Stomach smooth muscle (tissue), 2 donors: ENCODE data around the gene DPM3.
A peak's percentile ranks its signal among the peaks of the same experiment; 100 is the strongest.

Experiments
- H3K27ac ChIP-seq: one replicate; pipeline ENCODE4 v1.7.0; 2013; ENCODE audit warnings: mild to moderate bottlenecking, low read length, inconsistent platforms
- H3K27me3 ChIP-seq, 2 donors: one replicate each; pipeline ENCODE4 v1.7.0; 2013; ENCODE audit warnings: low read length in 2 of 2; ENCODE audit not compliant: insufficient read depth in 2 of 2, control insufficient read depth in 1 of 2
- H3K36me3 ChIP-seq, 2 donors: one replicate each; pipeline ENCODE4 v1.7.0; 2013; ENCODE audit warnings: low read length in 2 of 2; ENCODE audit not compliant: control insufficient read depth in 2 of 2, insufficient read depth in 2 of 2
- H3K4me1 ChIP-seq: one replicate; pipeline ENCODE4 v1.7.0; 2013; ENCODE audit warnings: low read length; ENCODE audit not compliant: control insufficient read depth, insufficient read depth
- H3K4me3 ChIP-seq, 2 donors: one replicate each; pipeline ENCODE4 v1.7.0; 2013; ENCODE audit warnings: low read length in 2 of 2
- H3K9ac ChIP-seq, 2 donors: one replicate each; pipeline ENCODE4 v1.7.0; 2013; ENCODE audit warnings: low read length in 2 of 2, mild to moderate bottlenecking in 1 of 2
- H3K9me3 ChIP-seq, 2 donors: one replicate each; pipeline ENCODE4 v1.7.0; 2013; ENCODE audit warnings: low read length in 2 of 2; ENCODE audit not compliant: control insufficient read depth in 2 of 2
- donor health status: healthy.
- donor health status: Pancreatic carcinoma.

DPM3 gene

DNA sequence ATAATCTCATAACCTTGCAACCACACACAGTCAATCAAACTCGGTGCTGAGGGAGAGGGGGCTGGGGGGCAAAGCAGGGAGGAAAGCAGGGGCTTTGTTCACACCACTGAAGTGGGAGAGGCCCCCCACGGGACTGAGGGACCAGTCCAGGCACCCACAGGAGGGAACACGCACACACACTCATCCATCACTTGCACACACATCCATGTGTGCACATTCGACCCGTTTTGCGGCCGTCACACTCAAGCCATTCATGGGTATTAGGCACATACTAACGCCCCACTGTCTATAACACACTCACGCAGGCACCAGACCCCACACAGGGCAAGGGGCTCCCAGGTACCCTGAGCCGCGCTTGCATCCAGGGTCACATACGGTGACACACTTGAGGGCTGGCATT lies 47.7 kb downstream of the DPM3 start:
- Histone ChIP-seq H3K9ac (no peak overlapping the region), H3K4me3 (no peak overlapping the region), H3K27me3 (no peaks in the 10 kb centered on the region), H3K4me1 (peaks cover 23% of the 10 kb centered on the region), H3K27ac (peak overlapping the region; percentile 62), H3K36me3 (no peaks in the 10 kb centered on the region), H3K9me3 (no peaks in the 10 kb centered on the region)

DNA sequence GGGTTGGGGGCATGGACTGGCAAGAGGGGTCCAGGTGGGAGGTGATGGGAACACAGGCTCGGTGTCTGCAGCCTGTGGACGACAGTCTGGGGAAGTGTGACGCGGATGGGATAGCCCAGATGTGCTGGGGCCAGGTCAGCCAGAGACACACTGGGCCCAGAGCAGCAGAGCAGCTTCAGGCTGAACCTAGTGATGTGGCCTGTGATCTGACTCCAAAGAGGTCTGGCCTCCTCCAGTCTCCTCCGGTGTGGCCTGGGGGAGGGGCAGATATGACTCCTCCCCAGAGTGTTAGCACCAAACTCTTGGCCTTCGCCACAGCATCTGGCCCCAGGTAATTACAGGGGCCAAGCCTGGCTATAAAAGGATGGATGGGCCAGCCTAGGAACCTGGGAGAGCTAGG lies 48.2 kb downstream of the DPM3 start:
- Histone ChIP-seq H3K9ac (no peak overlapping the region), H3K36me3 (no peaks in the 10 kb centered on the region), H3K27ac (no peak overlapping the region), H3K4me3 (no peak overlapping the region), H3K4me1 (peaks cover 23% of the 10 kb centered on the region), H3K27me3 (no peaks in the 10 kb centered on the region), H3K9me3 (no peaks in the 10 kb centered on the region)

DNA sequence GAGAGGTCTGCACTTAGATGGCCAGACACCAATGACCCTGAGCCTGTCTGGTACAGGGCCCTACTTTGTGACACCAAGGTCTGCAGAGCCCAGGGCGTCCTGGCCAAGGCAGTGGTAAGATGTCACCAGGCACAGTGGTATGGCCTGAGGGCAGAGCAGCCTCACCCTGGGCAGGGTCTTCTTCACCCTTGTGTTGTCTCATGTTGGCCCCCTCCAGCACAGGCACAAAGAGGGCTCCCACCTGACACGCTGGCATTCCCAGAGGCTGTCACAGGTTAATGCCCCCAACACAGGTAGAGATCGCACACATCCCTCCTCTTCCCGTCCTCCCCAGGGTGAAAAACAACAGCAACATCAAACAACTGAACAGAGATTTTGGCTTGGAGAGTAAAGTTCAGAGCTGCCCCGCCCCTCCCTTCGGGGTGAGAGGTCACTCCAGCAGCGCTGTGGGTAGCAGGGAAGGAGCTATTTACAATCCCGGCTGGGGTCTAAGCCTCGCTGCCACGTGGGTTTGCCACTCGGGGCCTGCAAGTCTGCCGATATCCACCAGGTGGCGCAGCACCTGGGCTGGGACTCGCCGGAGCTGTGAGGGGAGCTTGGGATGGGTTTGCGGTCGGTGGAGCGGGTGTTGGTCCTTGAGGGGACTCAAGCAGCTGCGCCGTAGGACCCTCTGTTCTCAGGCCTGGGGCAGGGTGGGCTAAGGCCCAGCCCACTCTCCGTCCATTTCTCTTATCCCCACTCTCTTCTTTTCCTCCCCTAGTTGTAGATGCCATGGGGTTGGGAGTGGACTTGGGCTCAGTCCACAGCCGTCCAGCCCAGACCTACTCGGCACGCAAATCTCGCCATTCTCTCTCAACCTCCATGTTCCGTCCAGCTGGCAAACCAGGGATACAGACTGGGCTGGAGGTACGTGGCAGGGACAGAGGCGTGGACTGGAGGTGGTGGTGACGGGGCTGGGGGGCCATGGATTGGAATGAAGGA lies 49.0 kb downstream of the DPM3 start:
- peaks cover 26% of the 10 kb centered on the region for H3K4me1 ChIP-seq
- peak overlapping the region; percentile 29 to 59 for H3K9ac ChIP-seq
- H3K4me3 ChIP-seq = peak overlapping the region; percentile 35 to 40
- no peaks in the 10 kb centered on the region for H3K36me3 ChIP-seq
- no peaks in the 10 kb centered on the region for H3K27me3 ChIP-seq
- no peaks in the 10 kb centered on the region for H3K9me3 ChIP-seq
- no peak overlapping the region for H3K27ac ChIP-seq
